Neuronal stem cell (in vitro differentiated cells): Measurements from ENCODE around the gene LRMDA.
A peak's percentile ranks its signal among the peaks of the same experiment; 100 is the strongest.

Experiments used
- DNase-seq: peaks from one replicate; pipeline ENCODE4 v3.0.0-alpha.2; 2013; ENCODE audit warnings: low spot score
- H2AFZ ChIP-seq: one replicate; pipeline ENCODE4 v1.6.1; 2013; ENCODE audit warnings: mild to moderate bottlenecking, low read length, inconsistent platforms
- H2AK5ac ChIP-seq: 2 replicates; pipeline ENCODE4 v1.6.1; 2013; ENCODE audit warnings: low read depth, mild to moderate bottlenecking, inconsistent platforms, low read length, moderate library complexity, mixed read lengths
- H2BK120ac ChIP-seq: 2 replicates; pipeline ENCODE4 v1.6.1; 2013; ENCODE audit warnings: low read depth, mild to moderate bottlenecking, inconsistent platforms, low read length, moderate library complexity, mixed read lengths
- H2BK12ac ChIP-seq: one replicate; pipeline ENCODE4 v1.6.1; 2013; ENCODE audit warnings: low read length, inconsistent platforms
- H2BK15ac ChIP-seq: 2 replicates; pipeline ENCODE4 v1.6.1; 2013; ENCODE audit warnings: mild to moderate bottlenecking, low read length, inconsistent platforms, mixed read lengths
- H2BK5ac ChIP-seq: one replicate; pipeline ENCODE4 v1.6.1; 2013; ENCODE audit warnings: inconsistent platforms, mild to moderate bottlenecking, low read length, moderate library complexity
- H3K14ac ChIP-seq: one replicate; pipeline ENCODE4 v1.6.1; 2013; ENCODE audit warnings: low read length, inconsistent platforms
- H3K18ac ChIP-seq: 2 replicates; pipeline ENCODE4 v1.6.1; 2013; ENCODE audit warnings: low read length, inconsistent platforms
- H3K23ac ChIP-seq: 2 replicates; pipeline ENCODE4 v1.6.1; 2013; ENCODE audit warnings: low read depth, mild to moderate bottlenecking, mixed read lengths, low read length, inconsistent platforms; ENCODE audit not compliant: poor library complexity
- H3K27ac ChIP-seq: replicated peaks from 3 replicates; pipeline ENCODE4 v1.5.1; 2013; ENCODE audit warnings: low read length, inconsistent platforms
- H3K27me3 ChIP-seq, 3 experiments: 2 replicates each; pipeline ENCODE4 v1.6.1; 2013; ENCODE audit warnings: low read length in 3 of 3, mild to moderate bottlenecking in 2 of 3, inconsistent platforms in 1 of 3, low read depth in 1 of 3, mixed read lengths in 1 of 3, moderate library complexity in 1 of 3; ENCODE audit not compliant: control insufficient read depth in 3 of 3, insufficient read depth in 3 of 3
- H3K36me3 ChIP-seq, 2 donors: replicated peaks in 1 of 2; 2 replicates each; pipeline ENCODE4 v1.6.1; 2013; ENCODE audit warnings: low read length in 2 of 2; ENCODE audit not compliant: control insufficient read depth in 2 of 2, insufficient read depth in 2 of 2
- H3K4ac ChIP-seq: 2 replicates; pipeline ENCODE4 v1.6.1; 2013; ENCODE audit warnings: inconsistent platforms, mild to moderate bottlenecking, low read length, moderate library complexity
- H3K4me1 ChIP-seq, 2 donors: 1 replicate in 1 of 2; 2 replicates in 1 of 2; pipeline ENCODE4 v1.6.1; 2013; ENCODE audit warnings: low read length in 2 of 2, low read depth in 1 of 2; ENCODE audit not compliant: control insufficient read depth in 2 of 2, insufficient read depth in 1 of 2
- H3K4me2 ChIP-seq: one replicate; pipeline ENCODE4 v1.6.1; 2013; ENCODE audit warnings: mild to moderate bottlenecking, low read length, inconsistent platforms; ENCODE audit not compliant: insufficient read depth, poor library complexity, severe bottlenecking
- H3K4me3 ChIP-seq, 2 donors: 2 replicates each; pipeline ENCODE4 v1.5.1; 2013; ENCODE audit warnings: low read length in 2 of 2, mild to moderate bottlenecking in 2 of 2, inconsistent platforms in 1 of 2, moderate library complexity in 1 of 2
- H3K79me1 ChIP-seq: one replicate; pipeline ENCODE4 v1.6.1; 2013; ENCODE audit warnings: low read depth, mild to moderate bottlenecking, inconsistent platforms, low read length, moderate library complexity
- H3K9ac ChIP-seq: one replicate; pipeline ENCODE4 v1.6.1; 2013; ENCODE audit warnings: mild to moderate bottlenecking, low read depth, low read length, inconsistent platforms; ENCODE audit not compliant: poor library complexity
- H3K9me3 ChIP-seq, 2 donors: replicated peaks in 1 of 2; 2 replicates each; pipeline versions ENCODE3 to v1.6.1; 2013; ENCODE audit warnings: low read length in 2 of 2, mild to moderate bottlenecking in 2 of 2, inconsistent platforms in 1 of 2, low read depth in 1 of 2, mixed read lengths in 1 of 2, moderate library complexity in 1 of 2; ENCODE audit not compliant: control insufficient read depth in 2 of 2, insufficient read depth in 1 of 2
- H4K8ac ChIP-seq: one replicate; pipeline ENCODE4 v1.6.1; 2013; ENCODE audit warnings: low read depth, mild to moderate bottlenecking, inconsistent platforms, low read length, moderate library complexity
- H4K91ac ChIP-seq: one replicate; pipeline ENCODE4 v1.6.1; 2013; ENCODE audit warnings: low read length, low read depth, mild to moderate bottlenecking, inconsistent platforms; ENCODE audit not compliant: poor library complexity
- WGBS, 2 donors: extraction: QIAGEN DNeasy Blood & Tissue Kit; methylation state at CpG; one replicate each; pipeline ENCODE4 v1.1.7; 2013; ENCODE audit warnings: missing lambda C conversion rate in 2 of 2, mixed read lengths in 1 of 2; ENCODE audit not compliant: insufficient read length in 2 of 2, insufficient replicate concordance in 1 of 2; ENCODE audit errors: extremely low coverage in 2 of 2; 5-methylcytosine and 5-hydroxymethylcytosine counted together

Gene LRMDA

GRCh38 chr10:76029782-76030181, 598.4 kb downstream of the LRMDA start:
- peaks cover 9 to 17% of the 10 kb centered on the region in 2 donors for H3K4me1 ChIP-seq
- no peak for DNase-seq
- H3K4me3 ChIP-seq: no peak overlapping the region
- no peak overlapping the region for H3K4ac ChIP-seq
- no peak overlapping the region for H3K18ac ChIP-seq
- H3K27me3 ChIP-seq: peaks cover 0 to 23% (median 0%) of the 10 kb centered on the region in 3 experiments
- no peak overlapping the region for H4K91ac ChIP-seq
- WGBS, 2 donors: no CpG with 5 or more reads among the region's 4 CpGs
- H3K4me2 ChIP-seq: no peak overlapping the region
- H3K23ac ChIP-seq: no peak overlapping the region
- H2BK15ac ChIP-seq: no peak overlapping the region
- H2BK12ac ChIP-seq: no peak overlapping the region
- H3K36me3 ChIP-seq: no peaks in the 10 kb centered on the region
- no peaks in the 10 kb centered on the region for H3K9me3 ChIP-seq
- no peaks in the 10 kb centered on the region for H3K79me1 ChIP-seq
- H2AFZ ChIP-seq: no peak overlapping the region
- H3K9ac ChIP-seq: no peak overlapping the region
- H3K27ac ChIP-seq: no peak overlapping the region
- no peak overlapping the region for H2BK120ac ChIP-seq
- H2AK5ac ChIP-seq: no peak overlapping the region
- no peak overlapping the region for H4K8ac ChIP-seq
- H2BK5ac ChIP-seq: no peak overlapping the region
- H3K14ac ChIP-seq: no peak overlapping the region

GRCh38 chr10:76031099-76031498, 599.7 kb downstream of the LRMDA start:
- H3K4ac ChIP-seq: no peak overlapping the region
- no peak for DNase-seq
- H3K27ac ChIP-seq: no peak overlapping the region
- no peak overlapping the region for H3K4me3 ChIP-seq
- no CpG with 5 or more reads among the region's 2 CpGs for WGBS, 2 donors
- H3K14ac ChIP-seq: no peak overlapping the region
- H2BK120ac ChIP-seq: no peak overlapping the region
- H3K27me3 ChIP-seq: peaks cover 0 to 31% (median 0%) of the 10 kb centered on the region in 3 experiments
- no peak overlapping the region for H4K8ac ChIP-seq
- H3K79me1 ChIP-seq: no peaks in the 10 kb centered on the region
- H3K18ac ChIP-seq: no peak overlapping the region
- H3K23ac ChIP-seq: no peak overlapping the region
- H2BK15ac ChIP-seq: no peak overlapping the region
- H3K9ac ChIP-seq: no peak overlapping the region
- no peaks in the 10 kb centered on the region for H3K9me3 ChIP-seq
- H3K4me2 ChIP-seq: no peak overlapping the region
- H2BK12ac ChIP-seq: no peak overlapping the region
- H4K91ac ChIP-seq: no peak overlapping the region
- H2BK5ac ChIP-seq: no peak overlapping the region
- H3K4me1 ChIP-seq: peaks cover 19 to 22% of the 10 kb centered on the region in 2 donors
- peak overlapping the region; percentile 49 for H2AK5ac ChIP-seq
- no peak overlapping the region for H2AFZ ChIP-seq
- no peaks in the 10 kb centered on the region for H3K36me3 ChIP-seq

DNA sequence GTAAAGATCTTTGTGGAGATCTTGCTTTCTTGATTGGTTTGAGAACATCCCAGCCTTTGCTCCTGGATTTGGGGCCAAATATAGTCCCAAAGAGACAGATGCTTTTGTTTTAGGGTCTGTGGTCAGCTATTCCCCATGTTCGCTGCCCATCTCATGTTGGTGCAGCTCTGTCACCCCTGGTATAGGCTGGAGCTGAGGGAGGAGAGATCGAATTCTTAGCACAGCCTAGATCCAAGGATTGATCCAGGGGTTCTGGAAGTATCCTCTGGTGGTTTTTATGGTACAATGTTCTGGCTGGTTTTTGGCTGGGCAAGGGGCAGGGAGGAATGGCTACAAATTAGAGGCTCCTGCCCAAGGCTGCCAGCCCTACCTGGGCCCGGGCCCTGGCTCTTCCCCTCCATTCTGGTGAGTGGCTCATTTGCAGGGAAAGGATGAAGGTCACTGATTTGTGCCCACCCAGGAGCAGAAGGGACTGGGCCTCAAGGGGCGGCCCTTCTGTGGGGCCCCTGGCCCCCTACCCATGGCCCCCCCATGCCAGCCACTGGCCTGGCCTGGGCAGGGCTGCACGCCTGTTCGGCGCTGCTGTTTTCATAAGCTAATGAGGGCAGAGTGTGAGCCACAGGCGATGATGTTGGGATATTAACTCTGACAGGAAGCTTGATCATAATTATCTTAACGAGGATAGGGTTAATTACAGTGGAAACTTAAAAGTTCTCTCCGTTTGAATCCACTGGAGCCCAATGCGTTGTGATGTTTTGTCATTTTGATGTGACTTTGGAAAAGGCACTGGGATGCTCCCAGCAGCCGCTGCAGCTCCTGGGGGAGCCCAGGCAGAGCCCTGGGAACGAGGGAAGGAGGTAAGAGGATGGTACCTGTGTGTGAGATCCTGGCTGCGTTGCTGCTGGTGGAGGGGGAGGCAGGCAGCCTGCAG, 600.6 kb downstream of the LRMDA start:
- DNase-seq: no peak

GRCh38 chr10:76032700-76033039, 601.2 kb downstream of the LRMDA start:
- Histone ChIP-seq H3K4ac (no peak overlapping the region), H2BK15ac (no peak overlapping the region), H3K9ac (peak overlapping the region; percentile 7), H3K18ac (peak overlapping the region; percentile 83), H3K27me3 (peaks cover 0 to 31% (median 0%) of the 10 kb centered on the region in 3 experiments), H3K9me3 (no peaks in the 10 kb centered on the region), H2BK5ac (peak overlapping the region; percentile 76), H2AFZ (no peak overlapping the region), H2BK12ac (peak overlapping the region; percentile 61), H3K79me1 (no peaks in the 10 kb centered on the region), H3K4me2 (no peak overlapping the region), H3K36me3 (no peaks in the 10 kb centered on the region), H4K91ac (no peak overlapping the region), H3K4me1 (peaks cover 21 to 22% of the 10 kb centered on the region in 2 donors), H2AK5ac (peak overlapping the region; percentile 82), H3K4me3 (no peak overlapping the region), H3K14ac (no peak overlapping the region), H3K23ac (no peak overlapping the region), H3K27ac (no peak overlapping the region), H4K8ac (no peak overlapping the region), H2BK120ac (peak overlapping the region; percentile 92)
- WGBS, 2 donors: no CpG with 5 or more reads among the region's 3 CpGs
- DNase-seq: no peak

More for the DNA sequence above, 600.6 kb downstream of the LRMDA start:
- H3K4me1 ChIP-seq: peaks cover 21 to 22% of the 10 kb centered on the region in 2 donors
- H4K8ac ChIP-seq: no peak overlapping the region
- peak overlapping the region; percentile 82 for H2AK5ac ChIP-seq
- H2AFZ ChIP-seq: no peak overlapping the region
- H3K36me3 ChIP-seq: no peaks in the 10 kb centered on the region
- H3K18ac ChIP-seq: peak overlapping the region; percentile 83
- peak overlapping the region; percentile 7 for H3K9ac ChIP-seq
- H3K27me3 ChIP-seq: peaks cover 0 to 31% (median 0%) of the 10 kb centered on the region in 3 experiments
- peak overlapping the region; percentile 63 for H2BK12ac ChIP-seq
- H3K14ac ChIP-seq: no peak overlapping the region
- no peak overlapping the region for H3K4me2 ChIP-seq
- no peak overlapping the region for H2BK15ac ChIP-seq
- H3K23ac ChIP-seq: no peak overlapping the region
- no peaks in the 10 kb centered on the region for H3K79me1 ChIP-seq
- no peak overlapping the region for H4K91ac ChIP-seq
- H3K27ac ChIP-seq: no peak overlapping the region
- no peak overlapping the region for H3K4me3 ChIP-seq
- peak overlapping the region; percentile 76 for H2BK5ac ChIP-seq
- H3K9me3 ChIP-seq: no peaks in the 10 kb centered on the region
- no peak overlapping the region for H3K4ac ChIP-seq
- peak overlapping the region; percentile 92 for H2BK120ac ChIP-seq
- no CpG with 5 or more reads among the region's 14 CpGs for WGBS, 2 donors
